Measurements from ENCODE around the gene COPE.
"Not testable (repeated sequence)": the region's sequence is repeated elsewhere in the genome, so short reads cannot be mapped to it uniquely, and the experiment has no call there.

COPE gene

GRCh38 chr19:18915639-18916038, 3.5 kb downstream of the COPE start:
- DNase-seq: peak; percentile 53
- in situ Hi-C loops (cut with HindIII; ENCODE audit: low pct_ligation_motif_present, low pct_unique_long_range_greater_than_20kb, low sequenced_read_pairs): no loop called here

DNA sequence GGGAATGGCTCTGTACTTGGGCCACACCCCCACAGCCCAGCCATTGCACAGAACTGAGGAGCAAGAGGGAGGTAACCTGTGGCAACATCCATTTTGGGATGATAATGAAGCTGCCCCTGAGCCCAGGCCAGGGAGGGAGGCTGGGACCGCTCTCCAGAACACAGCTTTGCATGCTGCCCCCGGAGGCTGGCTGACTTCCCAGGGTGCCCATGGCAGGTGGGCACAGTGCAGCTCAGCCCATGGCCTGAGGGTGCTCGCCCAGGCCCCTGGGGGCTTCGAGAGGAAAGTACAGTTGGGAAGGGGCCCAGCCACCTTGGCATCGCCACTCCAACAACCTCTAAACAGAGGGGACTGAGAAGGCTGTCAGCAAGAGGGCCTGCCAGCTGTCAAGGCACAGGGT, 5.7 kb downstream of the COPE start:
- in situ Hi-C loops (cut with HindIII; ENCODE audit: low pct_ligation_motif_present, low pct_unique_long_range_greater_than_20kb, low sequenced_read_pairs): no loop called here

DNA sequence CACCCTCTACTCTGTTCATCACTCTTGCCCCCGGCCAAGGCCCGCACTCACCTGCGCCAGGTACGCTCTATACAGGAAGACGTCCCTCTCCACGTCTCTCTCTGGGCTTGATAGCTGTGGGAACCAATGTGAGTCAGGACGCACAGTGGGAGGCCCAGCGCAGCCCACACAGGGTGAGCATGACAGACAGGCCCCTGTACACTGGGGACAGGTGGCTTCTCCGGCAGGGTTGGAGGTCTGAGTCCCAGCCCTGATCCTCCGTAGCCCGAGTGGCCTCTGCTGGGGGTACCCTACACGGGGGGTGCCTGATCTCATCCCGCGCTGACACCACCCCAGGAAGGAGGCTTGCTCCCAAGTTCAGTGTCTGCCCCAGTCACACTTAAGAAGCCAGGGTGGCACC, 6.3 kb downstream of the COPE start:
- in situ Hi-C loops (cut with HindIII; ENCODE audit: low pct_ligation_motif_present, low pct_unique_long_range_greater_than_20kb, low sequenced_read_pairs): no loop called here
- DNase-seq: no peak

More for the DNA sequence above, 5.7 kb downstream of the COPE start:
- no peak for DNase-seq

DNA sequence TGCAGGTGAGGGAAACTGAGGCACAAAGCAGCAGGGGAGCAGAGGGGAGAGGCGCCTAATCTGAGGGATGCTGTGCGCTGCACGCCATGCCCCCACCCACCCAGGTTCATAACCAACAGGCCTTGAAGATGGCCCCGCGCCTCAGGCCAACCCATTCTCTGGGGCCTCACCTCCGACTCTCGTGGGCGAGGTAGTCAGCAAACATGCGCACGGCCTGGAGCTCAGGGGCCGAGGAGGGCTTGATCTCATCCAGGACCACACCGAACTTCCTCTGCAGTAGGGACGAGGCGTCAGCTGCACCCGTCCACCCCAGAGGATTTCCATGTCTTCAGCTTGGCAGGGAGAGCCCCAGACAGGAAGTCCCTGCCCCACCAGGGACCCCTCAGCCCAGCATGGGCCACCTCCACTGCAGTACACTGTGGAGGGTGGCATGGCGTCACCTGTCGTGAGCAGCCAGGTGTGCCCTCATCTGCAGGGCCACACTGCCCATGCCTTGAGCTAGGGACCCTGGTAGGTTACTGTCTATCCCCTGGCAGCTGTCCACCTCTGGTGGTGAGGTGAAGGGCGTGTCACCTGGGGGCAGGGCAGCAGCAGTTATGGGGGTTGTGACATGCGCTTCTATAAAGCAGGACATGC, 8.3 kb downstream of the COPE start:
- in situ Hi-C loops (cut with HindIII; ENCODE audit: low pct_ligation_motif_present, low pct_unique_long_range_greater_than_20kb, low sequenced_read_pairs): no loop called here
- DNase-seq: no peak

DNA sequence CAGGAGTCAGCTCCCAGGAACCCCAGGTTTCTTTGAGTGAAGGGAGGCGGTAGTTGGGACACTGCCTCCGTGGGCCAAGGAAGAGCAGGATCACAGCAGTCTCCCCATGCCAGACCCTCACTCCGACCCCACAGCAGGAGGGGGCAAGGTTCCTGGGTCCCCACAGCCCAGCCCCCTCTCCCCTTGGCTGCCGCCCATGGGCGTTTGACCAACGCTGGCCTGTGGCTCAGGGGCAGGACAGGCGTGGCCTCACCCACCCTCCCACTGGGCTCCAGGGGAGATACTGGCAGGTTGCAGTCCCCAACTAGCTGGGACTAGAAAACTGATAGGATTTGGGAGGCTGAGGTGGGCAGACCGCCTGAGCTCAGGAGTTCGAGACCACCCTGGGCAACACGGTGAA, 9.2 kb downstream of the COPE start:
- in situ Hi-C loops (cut with HindIII; ENCODE audit: low pct_ligation_motif_present, low pct_unique_long_range_greater_than_20kb, low sequenced_read_pairs): no loop called here

DNA sequence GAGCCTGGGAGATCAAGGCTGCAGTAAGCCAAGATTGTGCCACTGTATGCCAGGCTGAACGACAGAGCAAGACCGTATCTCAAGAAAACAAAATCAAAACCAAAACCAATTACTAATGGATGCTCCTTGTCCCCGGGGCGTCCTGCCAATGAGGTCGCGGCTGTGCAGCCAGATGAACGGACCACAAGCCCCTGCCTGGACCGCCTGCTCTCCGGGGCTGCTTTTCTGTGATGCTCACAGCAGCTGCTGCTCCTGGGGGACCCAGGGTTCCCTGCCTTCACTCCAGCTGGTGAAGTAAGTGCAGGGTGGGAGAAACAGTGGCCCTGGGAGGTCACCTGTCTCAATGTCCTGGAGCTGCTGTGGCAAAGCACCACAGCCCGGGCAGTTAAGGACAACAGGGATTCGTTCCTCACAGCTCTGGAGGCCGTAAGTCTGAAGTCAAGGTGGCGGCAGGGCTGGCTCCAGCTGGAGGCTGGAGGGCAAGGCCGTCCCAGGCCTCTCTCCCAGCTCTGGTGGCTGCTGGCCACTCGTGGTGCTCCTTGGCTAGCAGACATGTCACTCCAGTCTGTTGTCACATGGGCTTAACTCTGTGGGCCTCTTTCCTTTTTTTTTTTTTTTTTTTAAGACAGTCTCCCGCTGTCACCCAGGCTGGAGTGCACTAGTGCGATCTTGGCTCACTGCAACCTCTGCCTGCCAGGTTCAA, 10.1 kb downstream of the COPE start:
- DNase-seq: no peak
- in situ Hi-C loops (cut with HindIII; ENCODE audit: low pct_ligation_motif_present, low pct_unique_long_range_greater_than_20kb, low sequenced_read_pairs): no loop called here

More for the DNA sequence above, 9.2 kb downstream of the COPE start:
- DNase-seq: no peak

DNA sequence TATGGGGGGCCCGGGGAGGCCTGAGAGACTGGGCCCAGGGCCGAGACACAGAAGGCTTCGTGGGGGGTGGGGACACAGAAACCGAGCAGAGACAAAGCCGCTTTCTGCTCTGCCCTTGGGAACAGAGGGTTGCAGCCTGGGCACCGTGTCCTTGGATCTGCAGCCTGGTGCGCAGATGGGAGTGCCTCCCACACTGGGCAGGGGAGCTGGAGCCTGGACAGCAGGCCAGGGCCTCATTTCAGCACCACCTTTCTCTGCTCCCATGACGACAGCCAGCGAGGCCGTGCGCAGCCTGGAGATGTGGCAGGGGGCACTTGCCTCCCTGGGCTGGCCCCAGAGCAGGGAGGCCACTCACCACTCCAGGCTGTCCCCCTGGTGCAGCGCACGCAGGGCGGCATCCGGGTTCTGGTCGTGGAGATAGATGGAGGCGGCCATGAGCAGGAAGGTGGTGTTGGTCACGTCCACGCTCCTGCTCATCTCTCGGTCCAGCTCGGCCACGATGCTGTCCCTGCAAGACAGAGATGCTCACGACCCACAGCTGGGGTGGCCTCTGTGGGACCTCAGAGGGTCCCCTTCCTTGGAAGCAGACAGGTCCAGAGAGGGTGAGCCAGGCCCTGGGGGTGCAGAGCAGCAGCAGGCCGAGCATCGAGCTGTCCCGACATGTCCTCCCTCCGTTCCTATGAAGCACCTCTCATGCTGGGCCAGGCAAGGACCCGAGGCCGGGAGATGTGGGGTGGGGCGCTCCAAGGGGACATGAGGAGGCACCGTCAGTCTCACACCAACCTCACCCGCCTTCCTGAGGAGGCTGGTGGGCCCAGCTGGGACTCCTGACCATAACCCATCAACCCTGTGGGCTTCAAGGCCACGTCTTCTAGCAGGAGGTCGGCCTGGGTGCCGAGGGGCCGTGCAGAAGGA, 12.3 kb downstream of the COPE start:
- in situ Hi-C loops (cut with HindIII; ENCODE audit: low pct_ligation_motif_present, low pct_unique_long_range_greater_than_20kb, low sequenced_read_pairs): no loop called here
- no peak for DNase-seq

GRCh38 chr19:18905513-18906236, 13.5 kb downstream of the COPE start:
- in situ Hi-C loops (cut with HindIII; ENCODE audit: low pct_ligation_motif_present, low pct_unique_long_range_greater_than_20kb, low sequenced_read_pairs): no loop called here

DNA sequence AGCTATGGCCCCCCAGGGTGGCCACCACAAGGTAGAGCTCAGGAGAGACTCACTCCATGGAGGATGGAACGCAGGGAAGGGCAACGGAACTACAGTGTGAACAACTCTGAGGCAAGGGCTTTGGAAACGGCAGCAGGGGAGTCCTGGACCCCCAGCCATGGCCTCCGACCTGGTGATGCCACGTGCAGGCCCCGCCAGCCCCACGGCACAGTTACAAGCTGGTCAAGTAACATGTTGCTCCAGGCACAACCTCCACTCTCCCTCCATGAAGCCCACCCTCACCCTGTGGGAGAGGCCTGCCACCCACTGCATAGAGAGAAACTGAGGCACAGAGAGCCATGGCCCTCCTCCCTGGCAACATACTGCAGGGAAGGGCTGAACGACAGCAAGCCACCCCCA, 14.1 kb downstream of the COPE start:
- in situ Hi-C loops (cut with HindIII; ENCODE audit: low pct_ligation_motif_present, low pct_unique_long_range_greater_than_20kb, low sequenced_read_pairs): no loop called here
- DNase-seq: no peak

More at GRCh38 chr19:18905513-18906236, 13.5 kb downstream of the COPE start:
- no peak for DNase-seq

DNA sequence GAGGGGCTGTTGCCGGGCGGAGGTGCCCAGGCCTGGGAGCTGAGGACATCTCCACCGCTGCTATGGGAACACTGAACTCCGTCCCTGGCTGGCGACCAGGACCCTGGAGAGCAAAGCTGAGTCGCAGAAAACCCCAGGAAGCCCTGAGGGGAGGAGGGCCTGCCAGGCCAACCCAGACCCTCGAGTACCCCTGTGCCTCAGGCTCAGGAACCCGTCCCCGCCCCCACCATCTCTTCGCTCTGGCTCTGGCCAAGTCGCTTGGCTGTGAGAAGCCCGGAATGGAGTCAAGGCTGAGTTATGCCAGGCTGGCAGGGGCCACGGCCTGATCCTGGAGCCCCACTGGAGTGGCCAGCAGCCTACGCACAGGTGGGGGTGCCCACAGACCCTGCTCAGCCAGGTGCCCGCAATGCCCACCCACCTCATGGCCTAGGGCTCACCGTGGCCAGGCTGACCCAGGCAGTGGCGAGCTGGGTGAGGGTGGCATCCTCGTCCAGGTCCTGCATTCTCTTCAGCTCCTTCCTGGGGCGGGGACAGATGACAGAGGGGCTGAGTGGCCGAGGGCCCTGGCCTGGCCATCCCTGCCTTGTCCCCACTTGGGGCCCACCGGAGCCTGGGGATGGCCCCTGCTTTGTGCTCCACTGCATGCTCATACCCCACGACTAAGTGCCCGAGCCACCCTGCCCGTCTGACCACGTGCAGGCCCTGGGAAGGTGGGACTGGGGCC, 14.7 kb downstream of the COPE start:
- DNase-seq: no peak
- in situ Hi-C loops (cut with HindIII; ENCODE audit: low pct_ligation_motif_present, low pct_unique_long_range_greater_than_20kb, low sequenced_read_pairs): no loop called here

DNA sequence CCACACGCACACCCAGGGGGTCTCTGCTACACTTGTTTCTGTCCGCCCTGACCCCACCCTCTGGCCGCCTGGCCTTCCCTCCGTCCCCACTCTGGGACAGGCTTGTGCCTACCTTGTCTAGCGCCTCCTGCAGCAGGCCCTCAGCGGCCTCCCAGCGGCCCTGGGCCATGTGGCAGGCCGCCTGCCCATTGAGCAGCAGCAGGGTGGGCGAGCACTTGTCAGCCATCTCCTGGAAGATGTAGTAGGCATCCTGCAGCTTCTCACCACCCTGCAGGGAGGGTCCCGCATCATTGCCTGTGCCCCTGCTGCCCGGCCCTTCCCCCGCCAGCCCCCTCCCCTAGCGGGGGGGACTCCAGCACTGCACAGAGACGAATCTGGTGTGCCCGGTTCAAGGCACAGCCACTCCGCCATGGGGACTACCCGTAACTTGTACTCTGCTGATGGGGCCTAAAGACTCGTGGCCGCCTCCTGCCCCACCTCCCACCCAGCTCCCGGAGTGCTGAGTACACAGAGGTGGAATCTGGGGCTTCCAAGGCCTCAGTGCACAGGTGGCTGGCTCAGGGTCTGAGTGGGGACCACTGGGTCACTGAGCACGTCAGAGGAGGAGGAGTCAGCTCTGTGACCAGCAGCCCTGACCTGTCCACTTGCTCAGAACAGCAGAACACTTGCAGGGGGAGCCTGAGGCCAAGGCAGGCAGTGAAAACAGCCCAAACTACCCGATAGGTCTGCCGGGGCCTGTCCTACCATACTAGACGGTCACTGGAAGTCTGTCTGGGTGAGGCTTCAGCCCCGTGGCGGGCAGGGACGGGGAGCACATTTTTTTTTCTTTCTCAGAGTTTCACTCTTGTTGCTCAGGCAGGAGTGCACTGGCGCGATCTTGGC, 15.8 kb downstream of the COPE start:
- no peak for DNase-seq
- in situ Hi-C loops (cut with HindIII; ENCODE audit: low pct_ligation_motif_present, low pct_unique_long_range_greater_than_20kb, low sequenced_read_pairs): no loop called here

GRCh38 chr19:18902519-18902918, 16.7 kb downstream of the COPE start:
- DNase-seq; in situ Hi-C loops (cut with HindIII; ENCODE audit: low pct_ligation_motif_present, low pct_unique_long_range_greater_than_20kb, low sequenced_read_pairs): not testable (repeated sequence)

DNA sequence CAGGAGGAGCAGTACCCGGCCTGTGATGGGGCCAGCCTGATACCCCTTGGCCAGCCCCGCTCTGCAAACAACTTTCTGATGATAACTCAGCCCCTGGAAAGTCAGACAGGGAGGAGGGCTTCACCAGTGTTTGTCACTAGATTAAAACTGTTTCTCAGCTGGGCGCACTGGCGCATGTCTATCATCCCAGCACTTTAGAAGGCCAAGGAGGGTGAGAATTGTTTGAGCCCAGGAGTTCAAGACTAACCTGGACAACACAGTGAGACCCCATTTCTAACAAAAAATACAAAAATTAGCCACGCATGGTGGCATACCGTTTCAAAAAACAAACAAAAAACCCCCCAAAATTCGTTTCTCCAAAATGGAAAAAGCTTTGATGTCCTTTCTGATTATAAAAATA, 17.7 kb downstream of the COPE start:
- in situ Hi-C loops (cut with HindIII; ENCODE audit: low pct_ligation_motif_present, low pct_unique_long_range_greater_than_20kb, low sequenced_read_pairs): no loop called here
- DNase-seq: no peak

DNA sequence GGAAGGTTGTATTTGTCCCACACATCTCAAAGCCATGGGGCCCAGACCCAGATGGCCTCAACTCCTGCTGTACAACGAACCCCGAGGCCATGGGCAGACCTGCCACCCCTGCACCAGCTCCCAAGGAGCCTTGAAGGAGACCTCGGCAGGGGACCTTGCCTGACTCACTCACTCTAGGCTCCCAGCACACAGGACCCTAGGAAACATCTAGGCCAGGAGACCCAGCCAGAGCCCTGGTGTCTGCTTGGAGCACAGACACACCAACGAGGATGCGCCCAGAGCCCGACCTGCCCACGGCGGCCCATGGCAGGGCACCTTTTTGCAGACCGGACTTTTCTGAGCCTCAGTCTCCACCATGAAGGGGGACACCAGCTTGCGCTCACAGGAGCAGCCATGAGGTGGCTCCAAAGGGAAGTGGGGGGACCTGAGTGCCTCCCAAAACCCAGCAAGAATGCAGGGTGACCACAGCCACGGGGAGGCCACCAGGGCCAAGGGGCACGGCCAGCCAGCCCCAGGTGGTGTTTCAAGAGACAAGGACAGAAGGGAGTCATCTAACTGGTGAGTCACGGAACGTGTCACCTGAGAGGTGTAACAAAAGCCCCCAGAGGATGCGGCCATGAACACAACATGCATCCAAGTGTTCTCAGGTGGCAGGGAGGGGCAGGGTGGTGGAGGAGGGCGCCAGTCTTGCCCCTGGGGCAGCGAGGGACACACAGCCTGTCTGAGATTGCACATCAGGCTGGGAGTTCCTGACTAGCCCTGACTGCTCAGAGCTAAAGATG, 18.3 kb downstream of the COPE start:
- no peak for DNase-seq
- in situ Hi-C loops (cut with HindIII; ENCODE audit: low pct_ligation_motif_present, low pct_unique_long_range_greater_than_20kb, low sequenced_read_pairs): no loop called here

GRCh38 chr19:18899624-18900560, 19.3 kb downstream of the COPE start:
- no peak for DNase-seq
- in situ Hi-C loops (cut with HindIII; ENCODE audit: low pct_ligation_motif_present, low pct_unique_long_range_greater_than_20kb, low sequenced_read_pairs): no loop called here

Data from ACHN (cell line).